GM23338 (cell line): ENCODE data around the gene GNB1L. TPM values are rescaled to one million over a fixed set of nuclear protein-coding genes. Genes with fewer than 3 reads are reported as not detected.

Source experiments
- EZH2 ChIP-seq: fragments of 200-600 bp; sonication (generic); IDR thresholded peaks from one replicate; pipeline ENCODE4 v1.8.0; 2017; ENCODE audit warnings: antibody characterized with exemption, mild to moderate bottlenecking, low read depth; ENCODE audit not compliant: unreplicated experiment
- JUNB ChIP-seq: IDR thresholded peaks from one replicate; pipeline ENCODE4 v1.6.1; 2016; ENCODE audit warnings: antibody characterized with exemption; ENCODE audit not compliant: unreplicated experiment
- STAT1 ChIP-seq: IDR thresholded peaks from one replicate; pipeline ENCODE4 v1.6.1; 2016; ENCODE audit warnings: antibody characterized with exemption; ENCODE audit not compliant: unreplicated experiment
- ZNF462 ChIP-seq: fragments of 250-450 bp; sonication (Bioruptor Pico); IDR thresholded peaks from 2 replicates; pipeline ENCODE4 v1.5.0; 2020; ENCODE audit warnings: mild to moderate bottlenecking, moderate library complexity
- polyA plus RNA-seq: library from polyadenylated mRNA; unstranded; fragments of >200 nt; fragmentation: Nextera tagmentation; extraction: Ambion mirVana; gene quantifications from 2 replicates; pipeline ENCODE4 v1.2.1, GENCODE V29; 2016
- total RNA-seq: library from RNA; depleted of rRNA; stranded (reverse); fragments of >200 nt; shearing (Covaris generic); gene quantifications from 2 replicates; pipeline ENCODE4 v1.2.3, GENCODE V29; 2014
- TF ChIP-seq, protein P1 (sequence below): IDR thresholded peaks from one replicate; pipeline ENCODE4 v1.6.1; 2018; ENCODE audit warnings: antibody characterized with exemption; ENCODE audit not compliant: unreplicated experiment

Gene GNB1L
- total and polyA plus RNA-seq, 2 experiments from 2014 or later: 15.2 to 27.8 TPM

DNA sequence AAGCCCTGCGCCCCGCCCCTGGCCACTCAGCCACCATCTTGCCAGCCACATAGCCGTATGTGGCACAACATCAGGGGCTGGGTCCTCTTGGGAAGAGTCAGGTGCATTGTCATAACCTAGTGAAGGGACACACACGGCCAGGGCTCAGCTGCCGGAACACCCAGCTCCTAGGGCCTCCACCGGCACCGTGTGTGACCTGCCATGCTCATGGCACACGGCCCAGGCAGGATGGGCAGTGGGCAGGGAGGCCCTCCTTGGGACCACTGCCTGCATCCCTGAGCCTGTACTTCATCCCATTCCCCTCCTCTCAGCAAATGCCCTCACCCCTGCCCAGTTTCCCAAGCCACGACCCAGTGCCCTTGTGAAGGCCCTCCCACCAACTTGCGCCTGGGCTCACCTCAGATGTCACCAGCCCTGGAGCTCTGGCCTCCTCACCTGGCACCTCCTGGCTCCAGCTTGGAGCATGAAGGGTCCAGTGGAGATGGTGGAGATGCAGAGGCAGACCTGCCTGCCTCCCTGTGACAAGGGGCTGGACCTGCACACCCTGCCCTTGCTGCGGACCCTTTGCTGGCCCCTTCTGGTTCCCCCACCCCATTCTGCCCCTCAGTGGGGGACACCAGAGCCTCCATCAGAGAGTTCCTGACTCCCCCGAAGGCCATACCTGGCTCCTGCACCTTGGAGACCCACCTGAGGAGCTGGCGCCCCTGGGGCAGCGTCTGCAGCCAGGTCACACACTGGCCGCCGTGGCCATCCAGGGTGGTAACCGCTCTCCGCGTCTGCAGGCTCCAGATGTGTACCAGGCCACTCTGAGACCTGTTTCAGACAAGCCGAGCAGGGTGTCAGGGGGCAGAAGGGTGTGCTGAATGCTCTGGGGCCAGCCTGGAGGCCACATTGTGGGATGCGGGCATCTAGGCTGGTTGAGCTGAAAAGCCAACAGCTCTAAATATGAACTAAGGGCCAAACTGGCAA is 34.5 kb downstream of the GNB1L start (continued):
- TF ChIP-seq ZNF462 (CRISPR knock-in tag): no peak
- no peak for TF ChIP-seq JUNB
- TF ChIP-seq, protein P1, sequence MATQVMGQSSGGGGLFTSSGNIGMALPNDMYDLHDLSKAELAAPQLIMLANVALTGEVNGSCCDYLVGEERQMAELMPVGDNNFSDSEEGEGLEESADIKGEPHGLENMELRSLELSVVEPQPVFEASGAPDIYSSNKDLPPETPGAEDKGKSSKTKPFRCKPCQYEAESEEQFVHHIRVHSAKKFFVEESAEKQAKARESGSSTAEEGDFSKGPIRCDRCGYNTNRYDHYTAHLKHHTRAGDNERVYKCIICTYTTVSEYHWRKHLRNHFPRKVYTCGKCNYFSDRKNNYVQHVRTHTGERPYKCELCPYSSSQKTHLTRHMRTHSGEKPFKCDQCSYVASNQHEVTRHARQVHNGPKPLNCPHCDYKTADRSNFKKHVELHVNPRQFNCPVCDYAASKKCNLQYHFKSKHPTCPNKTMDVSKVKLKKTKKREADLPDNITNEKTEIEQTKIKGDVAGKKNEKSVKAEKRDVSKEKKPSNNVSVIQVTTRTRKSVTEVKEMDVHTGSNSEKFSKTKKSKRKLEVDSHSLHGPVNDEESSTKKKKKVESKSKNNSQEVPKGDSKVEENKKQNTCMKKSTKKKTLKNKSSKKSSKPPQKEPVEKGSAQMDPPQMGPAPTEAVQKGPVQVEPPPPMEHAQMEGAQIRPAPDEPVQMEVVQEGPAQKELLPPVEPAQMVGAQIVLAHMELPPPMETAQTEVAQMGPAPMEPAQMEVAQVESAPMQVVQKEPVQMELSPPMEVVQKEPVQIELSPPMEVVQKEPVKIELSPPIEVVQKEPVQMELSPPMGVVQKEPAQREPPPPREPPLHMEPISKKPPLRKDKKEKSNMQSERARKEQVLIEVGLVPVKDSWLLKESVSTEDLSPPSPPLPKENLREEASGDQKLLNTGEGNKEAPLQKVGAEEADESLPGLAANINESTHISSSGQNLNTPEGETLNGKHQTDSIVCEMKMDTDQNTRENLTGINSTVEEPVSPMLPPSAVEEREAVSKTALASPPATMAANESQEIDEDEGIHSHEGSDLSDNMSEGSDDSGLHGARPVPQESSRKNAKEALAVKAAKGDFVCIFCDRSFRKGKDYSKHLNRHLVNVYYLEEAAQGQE: no peak
- no peak for TF ChIP-seq STAT1
- no peak for TF ChIP-seq EZH2
